ENCODE data around the gene BSDC1.

Gene BSDC1

DNA sequence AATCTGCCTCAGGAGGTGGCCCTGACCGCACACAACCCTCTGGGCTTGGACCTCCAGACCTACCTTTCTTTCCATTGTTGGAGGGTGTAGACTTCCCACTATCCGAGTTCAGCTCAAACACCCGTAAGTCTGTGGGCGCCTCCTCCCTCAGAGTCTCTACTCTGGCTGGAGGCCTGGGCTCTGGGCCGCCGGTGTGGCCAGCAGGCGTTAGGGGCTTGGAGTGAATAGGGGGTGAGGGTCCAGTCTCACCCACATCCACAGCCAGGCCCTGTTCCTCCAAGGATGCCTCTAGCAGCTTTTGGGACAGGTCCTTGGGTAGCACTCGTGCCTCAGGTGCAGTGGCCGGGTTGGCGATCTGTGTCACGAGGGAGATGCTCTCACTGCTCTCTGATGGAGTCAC, 18.0 kb downstream of the BSDC1 start:
- DNase-seq (ENCODE audit: extremely low read depth, insufficient read length), result no peak
- H3K36me3 ChIP-seq (ENCODE audit: control insufficient read depth, insufficient read depth, low read length), result peaks cover 31% of the 10 kb centered on the region
- TF ChIP-seq, protein P1, sequence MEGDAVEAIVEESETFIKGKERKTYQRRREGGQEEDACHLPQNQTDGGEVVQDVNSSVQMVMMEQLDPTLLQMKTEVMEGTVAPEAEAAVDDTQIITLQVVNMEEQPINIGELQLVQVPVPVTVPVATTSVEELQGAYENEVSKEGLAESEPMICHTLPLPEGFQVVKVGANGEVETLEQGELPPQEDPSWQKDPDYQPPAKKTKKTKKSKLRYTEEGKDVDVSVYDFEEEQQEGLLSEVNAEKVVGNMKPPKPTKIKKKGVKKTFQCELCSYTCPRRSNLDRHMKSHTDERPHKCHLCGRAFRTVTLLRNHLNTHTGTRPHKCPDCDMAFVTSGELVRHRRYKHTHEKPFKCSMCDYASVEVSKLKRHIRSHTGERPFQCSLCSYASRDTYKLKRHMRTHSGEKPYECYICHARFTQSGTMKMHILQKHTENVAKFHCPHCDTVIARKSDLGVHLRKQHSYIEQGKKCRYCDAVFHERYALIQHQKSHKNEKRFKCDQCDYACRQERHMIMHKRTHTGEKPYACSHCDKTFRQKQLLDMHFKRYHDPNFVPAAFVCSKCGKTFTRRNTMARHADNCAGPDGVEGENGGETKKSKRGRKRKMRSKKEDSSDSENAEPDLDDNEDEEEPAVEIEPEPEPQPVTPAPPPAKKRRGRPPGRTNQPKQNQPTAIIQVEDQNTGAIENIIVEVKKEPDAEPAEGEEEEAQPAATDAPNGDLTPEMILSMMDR (IDR thresholded peaks at IDR 0.05; ENCODE audit: insufficient read depth, low read length, poor library complexity, severe bottlenecking), result no peak

DNA sequence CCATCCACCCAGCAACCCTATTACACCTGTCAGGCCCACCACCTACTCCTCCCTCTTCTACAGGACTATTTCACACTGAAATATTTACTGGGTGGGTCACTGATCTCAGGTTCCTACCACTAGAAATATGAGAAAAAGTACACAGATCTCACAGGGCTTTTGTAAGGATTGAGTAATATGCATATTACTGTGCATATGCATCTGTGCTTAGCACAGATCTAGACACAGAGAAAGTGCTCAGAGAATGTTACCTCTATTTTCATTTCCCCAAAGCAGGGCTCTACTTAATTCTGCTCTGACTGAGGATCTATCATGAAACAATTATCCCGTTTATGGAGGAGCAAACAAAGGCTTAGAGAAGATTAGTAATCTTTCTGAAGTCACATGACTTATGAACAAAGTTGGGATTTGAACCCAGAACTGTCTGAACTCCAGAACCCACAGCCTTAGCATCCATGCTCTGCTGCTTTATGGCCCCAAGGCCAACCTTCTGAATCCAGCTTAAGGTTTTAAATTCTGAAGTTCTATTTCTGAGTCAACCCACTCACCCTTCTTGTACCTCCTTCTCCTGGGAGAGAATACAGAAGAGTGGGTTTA, 20.1 kb downstream of the BSDC1 start:
- TF ChIP-seq, protein P1 (IDR thresholded peaks at IDR 0.05; ENCODE audit: insufficient read depth, low read length, poor library complexity, severe bottlenecking), result no peak

More for the DNA sequence above, 18.0 kb downstream of the BSDC1 start:
- Histone ChIP-seq H3K27me3 (replicated peaks; ENCODE audit: control insufficient read depth, insufficient read depth, low read length) (no peaks in the 10 kb centered on the region), H3K4me3 (replicated peaks; ENCODE audit: low read depth, low read length) (no peak overlapping the region)

DNA sequence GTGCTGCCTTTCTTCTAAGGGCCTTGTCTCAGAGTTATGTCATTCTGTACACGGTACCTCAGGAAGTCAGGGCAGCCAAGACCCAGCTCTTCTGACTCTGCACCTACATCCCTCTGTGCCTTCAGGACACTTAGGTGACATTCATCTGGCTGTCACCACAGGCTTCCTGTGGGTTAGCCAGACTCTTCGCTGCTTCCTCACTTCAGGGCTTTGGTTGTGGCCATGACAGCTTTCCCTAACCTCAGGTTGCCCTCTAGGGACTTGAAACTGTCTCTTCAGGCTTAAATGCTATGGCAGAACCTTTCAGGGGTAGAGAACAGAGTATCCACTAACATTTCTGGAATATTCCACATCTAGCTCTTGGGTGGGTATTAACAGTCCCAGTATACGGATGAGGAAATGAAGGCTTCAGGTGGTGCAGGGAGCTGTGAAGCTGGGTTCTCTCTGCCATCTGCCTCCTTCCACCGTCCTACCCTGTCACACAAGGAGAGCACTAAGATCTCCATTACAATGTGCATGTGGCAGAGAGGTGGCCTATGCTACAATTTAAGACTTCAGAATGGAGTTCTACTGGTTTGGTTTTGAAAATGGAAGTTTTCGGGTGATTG, 22.0 kb downstream of the BSDC1 start:
- no peaks in the 10 kb centered on the region for H3K27me3 ChIP-seq (replicated peaks; ENCODE audit: control insufficient read depth, insufficient read depth, low read length)
- no peak overlapping the region for H3K4me3 ChIP-seq (replicated peaks; ENCODE audit: low read depth, low read length)
- TF ChIP-seq, protein P1 (IDR thresholded peaks at IDR 0.05; ENCODE audit: insufficient read depth, low read length, poor library complexity, severe bottlenecking), result peak; percentile 17
- no peak for DNase-seq (ENCODE audit: extremely low read depth, insufficient read length)
- peaks cover 23% of the 10 kb centered on the region for H3K36me3 ChIP-seq (ENCODE audit: control insufficient read depth, insufficient read depth, low read length)

More for the DNA sequence above, 20.1 kb downstream of the BSDC1 start:
- DNase-seq (ENCODE audit: extremely low read depth, insufficient read length), result no peak
- H3K4me3 ChIP-seq (replicated peaks; ENCODE audit: low read depth, low read length), result no peak overlapping the region
- no peaks in the 10 kb centered on the region for H3K27me3 ChIP-seq (replicated peaks; ENCODE audit: control insufficient read depth, insufficient read depth, low read length)
- peaks cover 31% of the 10 kb centered on the region for H3K36me3 ChIP-seq (ENCODE audit: control insufficient read depth, insufficient read depth, low read length)

DNA sequence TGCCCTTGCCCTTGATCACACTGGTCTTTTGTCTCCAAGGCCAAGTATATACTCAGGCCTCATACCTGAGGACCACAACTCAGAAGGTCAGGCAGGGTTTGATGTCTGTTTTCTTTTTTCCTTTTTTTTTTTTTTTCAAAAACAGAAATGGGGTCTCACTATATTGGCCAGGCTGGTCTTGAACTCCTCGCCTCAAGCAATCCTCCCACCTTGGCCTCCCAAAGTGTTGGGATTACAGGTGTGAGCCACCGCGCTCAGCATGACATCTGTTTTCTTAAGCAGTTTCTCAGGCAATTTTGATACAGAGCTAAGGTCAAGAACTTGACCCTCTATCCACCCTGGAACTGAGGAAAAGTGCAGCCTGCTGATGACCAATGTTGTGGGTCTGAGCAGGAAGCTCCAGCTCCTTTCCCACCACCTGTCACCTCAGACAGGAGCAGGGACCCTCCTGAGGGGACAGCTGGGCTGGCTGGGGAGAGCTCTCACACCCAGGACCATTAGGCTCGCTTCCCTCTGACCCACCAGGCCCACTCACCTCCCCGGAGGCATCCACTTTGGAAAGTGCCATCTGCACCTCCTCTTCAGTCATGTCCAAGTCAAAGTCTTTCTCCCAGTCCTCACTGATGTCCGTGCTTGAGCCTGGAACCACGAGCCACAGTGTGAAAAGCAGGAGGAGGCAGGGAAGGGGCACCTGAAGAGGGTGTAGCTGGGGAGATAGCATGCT, 26.2 kb downstream of the BSDC1 start:
- no peak overlapping the region for H3K4me3 ChIP-seq (replicated peaks; ENCODE audit: low read depth, low read length)
- H3K27me3 ChIP-seq (replicated peaks; ENCODE audit: control insufficient read depth, insufficient read depth, low read length), result no peaks in the 10 kb centered on the region
- DNase-seq (ENCODE audit: extremely low read depth, insufficient read length), result no peak
- TF ChIP-seq, protein P1 (IDR thresholded peaks at IDR 0.05; ENCODE audit: insufficient read depth, low read length, poor library complexity, severe bottlenecking), result no peak
- H3K36me3 ChIP-seq (ENCODE audit: control insufficient read depth, insufficient read depth, low read length), result peaks cover 23% of the 10 kb centered on the region

DNA sequence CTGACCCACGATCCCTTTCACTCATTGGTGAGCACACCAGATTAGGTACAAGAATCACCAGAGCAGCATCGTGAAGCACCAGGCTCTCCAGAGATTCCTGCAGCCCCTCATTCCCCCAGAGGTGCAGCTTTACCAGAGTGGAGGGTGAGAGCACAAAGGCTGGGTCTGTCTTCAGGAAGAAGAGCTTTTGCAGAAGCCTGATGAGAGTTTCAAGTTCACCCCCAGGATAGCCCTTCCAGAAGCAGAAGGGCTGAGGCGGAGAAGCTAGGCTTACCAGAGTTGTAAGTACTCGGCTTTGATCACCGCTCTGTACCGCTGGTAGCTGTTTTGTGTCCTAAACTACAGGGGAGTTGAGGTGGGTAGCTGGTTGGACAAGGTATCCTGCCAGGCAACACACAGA, 28.8 kb downstream of the BSDC1 start:
- Histone ChIP-seq H3K4me3 (replicated peaks; ENCODE audit: low read depth, low read length) (no peak overlapping the region), H3K27me3 (replicated peaks; ENCODE audit: control insufficient read depth, insufficient read depth, low read length) (no peaks in the 10 kb centered on the region), H3K36me3 (ENCODE audit: control insufficient read depth, insufficient read depth, low read length) (peaks cover 23% of the 10 kb centered on the region)
- TF ChIP-seq, protein P1 (IDR thresholded peaks at IDR 0.05; ENCODE audit: insufficient read depth, low read length, poor library complexity, severe bottlenecking), result no peak
- no peak for DNase-seq (ENCODE audit: extremely low read depth, insufficient read length)

All from GM06990 (cell line).